GM10266 (cell line): Measurements from ENCODE around the gene MEF2B.

ENCODE experiments used
- DNase-seq: peaks from one replicate; pipeline ENCODE4 v3.0.0; 2012; ENCODE audit errors: extremely low spot score
- CTCF ChIP-seq: IDR thresholded peaks from 2 replicates; pipeline ENCODE4 v1.5.1; 2012; ENCODE audit warnings: mild to moderate bottlenecking, low read depth; ENCODE audit not compliant: control insufficient read depth, insufficient read depth; ENCODE audit errors: missing control alignments

MEF2B gene

GRCh38 chr19:19134687-19135158, 35.3 kb downstream of the MEF2B start:
- no peak for DNase-seq
- no peak for TF ChIP-seq CTCF

DNA sequence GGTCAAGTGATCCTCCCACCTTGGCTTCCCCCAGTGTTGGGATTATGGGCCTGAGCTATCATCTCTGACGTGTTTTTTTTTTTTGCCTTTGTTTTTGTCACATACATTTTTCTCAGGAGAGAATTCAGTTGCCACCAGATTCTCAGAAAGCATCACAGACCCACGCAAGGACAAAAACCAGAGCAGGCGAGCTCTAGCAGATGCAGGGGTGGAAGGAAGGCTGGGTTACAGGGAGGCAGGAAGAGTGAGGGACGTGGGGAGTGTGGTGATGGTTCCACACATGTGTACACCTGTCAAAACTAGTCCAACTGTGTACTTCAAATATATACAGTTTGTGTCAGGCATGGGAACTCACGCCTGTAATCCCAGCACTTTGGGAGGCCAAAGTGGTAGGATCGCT, 36.1 kb downstream of the MEF2B start:
- no peak for TF ChIP-seq CTCF

GRCh38 chr19:19132912-19133311, 37.2 kb downstream of the MEF2B start:
- no peak for TF ChIP-seq CTCF
- DNase-seq, result no peak

More for the DNA sequence above, 36.1 kb downstream of the MEF2B start:
- DNase-seq, result no peak

DNA sequence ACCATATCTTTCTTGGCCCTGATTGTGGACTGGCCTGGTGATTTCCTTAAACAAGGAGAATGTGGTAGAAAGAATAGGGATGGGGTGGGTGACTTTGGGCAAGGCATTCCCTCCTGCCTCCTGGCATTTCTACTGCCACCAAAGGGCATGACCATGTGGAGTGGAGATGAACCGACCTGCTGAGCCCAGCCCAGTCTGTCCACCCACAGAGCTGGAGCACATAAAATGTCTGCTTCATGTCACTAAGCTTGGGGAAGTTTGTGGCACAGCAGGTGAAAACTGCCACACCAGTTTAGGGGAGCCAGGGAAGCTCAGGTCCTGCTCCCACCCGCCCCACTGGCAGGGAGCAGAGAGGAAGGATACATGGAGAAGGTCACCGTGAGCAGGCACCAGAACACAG, 38.1 kb downstream of the MEF2B start:
- TF ChIP-seq CTCF, result no peak
- no peak for DNase-seq

DNA sequence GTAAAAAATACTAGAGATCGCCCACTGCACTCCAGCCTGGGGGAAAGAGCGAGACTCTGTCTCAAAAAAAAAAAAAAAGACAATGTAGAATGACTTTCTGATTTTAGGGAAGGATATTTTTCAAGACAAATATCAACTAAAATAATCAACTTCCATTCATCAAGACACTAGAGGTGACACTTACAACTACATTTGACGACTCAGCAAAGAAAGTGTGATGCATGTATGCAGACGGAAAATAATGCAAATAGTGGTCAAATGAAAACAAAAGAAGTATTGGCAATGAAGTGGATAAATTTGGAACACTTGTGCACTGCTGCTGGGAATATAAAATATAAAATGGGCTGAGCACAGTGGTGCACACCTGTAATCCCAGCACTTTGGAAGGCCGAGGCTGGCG, 44.0 kb downstream of the MEF2B start:
- no peak for TF ChIP-seq CTCF
- no peak for DNase-seq

- no peak for DNase-seq
- TF ChIP-seq CTCF, result no peak
Observed at GRCh38 chr19:19123386-19123785, 46.7 kb downstream of the MEF2B start.

DNA sequence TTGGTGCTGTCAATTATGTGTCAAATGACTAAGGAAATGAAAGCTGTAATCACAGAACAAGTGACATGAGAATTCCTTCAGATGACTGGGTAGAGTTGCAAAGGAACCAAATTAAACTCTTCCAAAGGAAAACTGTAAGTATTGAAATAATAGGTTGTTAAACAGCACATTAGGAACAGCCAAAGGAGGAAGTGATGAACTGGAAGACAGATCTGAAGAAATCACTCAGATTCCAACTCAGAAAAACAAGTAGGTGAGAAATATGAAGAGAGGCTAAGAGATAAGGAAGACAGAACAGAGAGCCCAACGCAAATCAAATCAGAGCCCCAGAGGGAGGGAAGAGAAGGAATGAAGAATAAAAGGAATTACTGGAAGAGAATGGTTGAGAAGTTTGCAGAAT, 47.2 kb downstream of the MEF2B start:
- no peak for TF ChIP-seq CTCF
- no peak for DNase-seq
